ENCODE data around the gene ALAS1.

The ALAS1 gene

GRCh38 chr3:52243791-52244628 lies 46.0 kb downstream of the ALAS1 start:
- H3K4me3 ChIP-seq (replicated peaks in 1 of 2; ENCODE audit: low read depth in 2 of 2, low read length in 2 of 2) = no peak overlapping the region
- DNase-seq (ENCODE audit: low read depth in 2 of 2) = peak; percentile 43 to 60
- TF ChIP-seq, protein P1, sequence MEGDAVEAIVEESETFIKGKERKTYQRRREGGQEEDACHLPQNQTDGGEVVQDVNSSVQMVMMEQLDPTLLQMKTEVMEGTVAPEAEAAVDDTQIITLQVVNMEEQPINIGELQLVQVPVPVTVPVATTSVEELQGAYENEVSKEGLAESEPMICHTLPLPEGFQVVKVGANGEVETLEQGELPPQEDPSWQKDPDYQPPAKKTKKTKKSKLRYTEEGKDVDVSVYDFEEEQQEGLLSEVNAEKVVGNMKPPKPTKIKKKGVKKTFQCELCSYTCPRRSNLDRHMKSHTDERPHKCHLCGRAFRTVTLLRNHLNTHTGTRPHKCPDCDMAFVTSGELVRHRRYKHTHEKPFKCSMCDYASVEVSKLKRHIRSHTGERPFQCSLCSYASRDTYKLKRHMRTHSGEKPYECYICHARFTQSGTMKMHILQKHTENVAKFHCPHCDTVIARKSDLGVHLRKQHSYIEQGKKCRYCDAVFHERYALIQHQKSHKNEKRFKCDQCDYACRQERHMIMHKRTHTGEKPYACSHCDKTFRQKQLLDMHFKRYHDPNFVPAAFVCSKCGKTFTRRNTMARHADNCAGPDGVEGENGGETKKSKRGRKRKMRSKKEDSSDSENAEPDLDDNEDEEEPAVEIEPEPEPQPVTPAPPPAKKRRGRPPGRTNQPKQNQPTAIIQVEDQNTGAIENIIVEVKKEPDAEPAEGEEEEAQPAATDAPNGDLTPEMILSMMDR (IDR thresholded peaks at IDR 0.05; ENCODE audit: low read depth, low read length) = no peak

DNA sequence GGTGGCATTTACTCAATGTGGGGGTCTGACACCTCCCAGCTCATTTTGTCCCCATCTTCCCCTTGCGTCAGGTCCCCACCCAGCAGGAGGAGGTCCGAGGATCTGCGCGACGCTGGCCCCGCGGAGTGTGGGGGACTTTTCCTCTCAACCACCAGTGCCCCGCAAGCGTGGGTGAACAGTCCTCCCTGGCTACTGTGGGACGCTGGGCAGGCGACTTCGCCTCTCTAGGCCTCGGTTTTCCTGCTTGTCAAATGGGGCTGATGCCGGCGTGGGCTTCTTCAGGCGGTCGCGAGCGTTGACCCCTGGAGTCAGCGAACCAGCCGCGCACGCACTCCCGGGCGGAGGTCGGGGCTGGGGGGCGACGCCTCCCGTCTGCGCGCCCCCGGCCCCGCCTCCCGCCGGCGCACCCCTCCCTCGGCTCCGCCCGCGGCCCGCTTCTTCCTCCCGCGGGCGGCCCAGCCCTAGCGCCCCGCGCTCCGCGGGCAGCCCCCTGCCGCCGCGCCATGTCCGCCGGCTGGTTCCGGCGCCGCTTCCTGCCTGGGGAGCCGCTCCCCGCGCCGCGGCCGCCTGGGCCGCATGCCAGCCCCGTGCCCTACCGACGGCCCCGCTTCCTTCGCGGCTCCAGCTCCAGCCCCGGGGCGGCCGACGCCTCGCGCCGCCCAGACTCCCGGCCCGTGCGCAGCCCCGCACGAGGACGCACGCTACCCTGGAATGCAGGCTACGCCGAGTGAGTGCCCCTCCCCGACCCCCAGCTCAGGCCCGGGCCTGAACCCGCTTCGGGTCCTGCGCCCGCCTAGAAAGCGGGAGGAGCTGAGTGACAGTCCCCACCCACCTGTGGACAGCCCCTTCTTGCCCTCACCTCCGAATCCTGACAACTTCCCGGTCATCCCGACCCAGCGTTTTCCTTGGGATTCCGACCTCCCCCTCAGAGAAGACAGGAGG lies 47.6 kb downstream of the ALAS1 start, which contains the start of gene PPM1M:
Gene PPM1M (plus strand): TSS at position 438 of the 942 bp plus-strand sequence. CDS start 66 bp downstream, at position 504.
- peak; percentile 30 to 62 for DNase-seq (ENCODE audit: low read depth in 2 of 2)
- peak within 1 kb of the TSS; percentile 59 to 63 for H3K4me3 ChIP-seq (replicated peaks in 1 of 2; ENCODE audit: low read depth in 2 of 2, low read length in 2 of 2)
- TF ChIP-seq, protein P1 (IDR thresholded peaks at IDR 0.05; ENCODE audit: low read depth, low read length) = no peak

GRCh38 chr3:52246264-52246620 lies 48.3 kb downstream of the ALAS1 start:
- peak overlapping the region; percentile 47 to 59 for H3K4me3 ChIP-seq (replicated peaks in 1 of 2; ENCODE audit: low read depth in 2 of 2, low read length in 2 of 2)
- no peak for DNase-seq (ENCODE audit: low read depth in 2 of 2)
- TF ChIP-seq, protein P1 (IDR thresholded peaks at IDR 0.05; ENCODE audit: low read depth, low read length) = no peak

GRCh38 chr3:52246728-52247408 lies 48.9 kb downstream of the ALAS1 start:
- DNase-seq (ENCODE audit: low read depth in 2 of 2) = no peak
- no peak overlapping the region for H3K4me3 ChIP-seq (replicated peaks in 1 of 2; ENCODE audit: low read depth in 2 of 2, low read length in 2 of 2)
- TF ChIP-seq, protein P1 (IDR thresholded peaks at IDR 0.05; ENCODE audit: low read depth, low read length) = no peak

DNA sequence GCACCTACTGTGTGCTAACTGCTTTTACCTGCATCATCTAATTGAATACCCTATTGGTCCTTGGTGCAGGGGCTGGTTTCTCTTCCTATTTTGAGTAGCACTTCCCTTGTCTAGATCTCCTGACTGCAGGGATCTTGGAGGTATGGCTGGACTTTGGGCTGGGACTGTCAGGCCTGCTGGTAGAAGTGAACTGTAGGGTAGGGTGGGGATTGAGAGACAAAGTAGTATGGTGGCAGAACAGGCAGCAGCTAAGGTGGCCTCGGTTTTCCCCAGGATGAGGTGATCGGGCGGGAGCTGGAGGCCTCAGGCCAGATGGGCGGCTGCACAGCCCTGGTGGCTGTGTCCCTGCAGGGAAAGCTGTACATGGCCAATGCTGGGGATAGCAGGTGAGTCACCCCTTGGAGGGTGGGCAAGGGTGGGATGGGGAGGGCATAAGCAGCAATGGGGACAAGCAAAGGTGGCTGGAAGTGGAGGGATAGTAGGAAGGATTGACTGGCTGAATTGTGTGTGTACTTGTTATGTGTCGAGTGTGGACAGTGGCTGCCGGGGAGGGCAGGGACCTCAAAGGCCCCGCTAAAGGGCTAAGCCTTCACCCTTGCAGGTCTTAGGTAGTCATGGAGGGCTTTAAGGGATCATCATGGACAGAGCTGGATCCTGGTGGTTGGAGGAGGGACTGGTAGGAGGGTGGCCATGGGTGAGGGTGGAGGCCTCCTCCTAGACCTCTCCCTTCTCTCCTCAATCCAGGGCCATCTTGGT lies 49.6 kb downstream of the ALAS1 start:
- DNase-seq (ENCODE audit: low read depth in 2 of 2) = no peak
- H3K4me3 ChIP-seq (replicated peaks in 1 of 2; ENCODE audit: low read depth in 2 of 2, low read length in 2 of 2) = no peak overlapping the region
- TF ChIP-seq, protein P1 (IDR thresholded peaks at IDR 0.05; ENCODE audit: low read depth, low read length) = no peak

DNA sequence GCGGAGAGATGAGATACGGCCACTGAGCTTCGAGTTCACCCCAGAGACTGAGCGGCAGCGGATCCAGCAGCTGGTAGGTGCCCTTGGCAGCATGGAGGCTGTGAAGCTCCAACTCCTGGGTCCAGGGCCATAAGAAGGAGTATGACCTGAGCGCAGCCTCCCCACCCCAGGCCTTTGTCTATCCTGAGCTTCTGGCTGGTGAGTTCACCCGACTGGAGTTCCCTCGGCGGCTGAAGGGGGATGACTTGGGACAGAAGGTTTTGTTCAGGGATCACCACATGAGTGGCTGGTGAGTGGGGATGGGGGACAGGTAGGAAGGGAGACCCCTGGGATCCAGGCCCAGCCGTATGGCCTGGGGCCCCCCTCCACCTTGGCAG lies 50.2 kb downstream of the ALAS1 start:
- TF ChIP-seq, protein P1 (IDR thresholded peaks at IDR 0.05; ENCODE audit: low read depth, low read length) = no peak
- no peak overlapping the region for H3K4me3 ChIP-seq (replicated peaks in 1 of 2; ENCODE audit: low read depth in 2 of 2, low read length in 2 of 2)
- DNase-seq (ENCODE audit: low read depth in 2 of 2) = no peak

Measured in cardiac fibroblast (primary cell).